ENCODE measurements around the gene DPH2. TPM values are rescaled to one million over a fixed set of nuclear protein-coding genes. Genes with fewer than 3 reads are reported as not detected.

Gene DPH2
- total RNA-seq, 4 donors from 2014 or later, result 27.8 to 64.4 (median 39.8) TPM

DNA sequence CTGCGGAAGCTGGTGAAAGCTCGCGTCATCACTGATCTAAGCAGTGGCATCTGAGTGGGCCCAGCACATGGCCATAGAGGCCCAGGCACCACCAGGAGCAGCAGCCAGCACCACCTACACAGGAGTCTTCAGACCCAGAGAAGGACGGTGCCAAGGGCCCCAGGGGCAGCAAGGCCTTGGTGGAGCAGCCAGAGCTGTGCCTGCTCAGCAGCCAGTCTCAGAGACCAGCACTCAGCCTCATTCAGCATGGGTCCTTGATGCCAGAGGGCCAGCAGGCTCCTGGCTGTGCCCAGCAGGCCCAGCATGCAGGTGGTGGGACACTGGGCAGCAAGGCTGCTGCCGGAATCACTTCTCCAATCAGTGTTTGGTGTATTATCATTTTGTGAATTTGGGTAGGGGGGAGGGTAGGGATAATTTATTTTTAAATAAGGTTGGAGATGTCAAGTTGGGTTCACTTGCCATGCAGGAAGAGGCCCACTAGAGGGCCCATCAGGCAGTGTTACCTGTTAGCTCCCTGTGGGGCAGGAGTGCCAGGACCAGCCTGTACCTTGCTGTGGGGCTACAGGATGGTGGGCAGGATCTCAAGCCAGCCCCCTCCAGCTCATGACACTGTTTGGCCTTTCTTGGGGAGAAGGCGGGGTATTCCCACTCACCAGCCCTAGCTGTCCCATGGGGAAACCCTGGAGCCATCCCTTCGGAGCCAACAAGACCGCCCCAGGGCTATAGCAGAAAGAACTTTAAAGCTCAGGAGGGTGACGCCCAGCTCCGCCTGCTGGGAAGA is 39.5 kb upstream of the DPH2 start:
- Histone ChIP-seq H3K27me3 (peaks cover 10% of the 10 kb centered on the region), H3K4me1 (peaks cover 31% of the 10 kb centered on the region), H3K27ac (no peak overlapping the region), H3K4me3 (no peak overlapping the region), H3K36me3 (no peaks in the 10 kb centered on the region), H3K9me3 (no peaks in the 10 kb centered on the region)
- no peak for TF ChIP-seq EP300 (IDR thresholded peaks at IDR 0.05)
- TF ChIP-seq, protein P1, sequence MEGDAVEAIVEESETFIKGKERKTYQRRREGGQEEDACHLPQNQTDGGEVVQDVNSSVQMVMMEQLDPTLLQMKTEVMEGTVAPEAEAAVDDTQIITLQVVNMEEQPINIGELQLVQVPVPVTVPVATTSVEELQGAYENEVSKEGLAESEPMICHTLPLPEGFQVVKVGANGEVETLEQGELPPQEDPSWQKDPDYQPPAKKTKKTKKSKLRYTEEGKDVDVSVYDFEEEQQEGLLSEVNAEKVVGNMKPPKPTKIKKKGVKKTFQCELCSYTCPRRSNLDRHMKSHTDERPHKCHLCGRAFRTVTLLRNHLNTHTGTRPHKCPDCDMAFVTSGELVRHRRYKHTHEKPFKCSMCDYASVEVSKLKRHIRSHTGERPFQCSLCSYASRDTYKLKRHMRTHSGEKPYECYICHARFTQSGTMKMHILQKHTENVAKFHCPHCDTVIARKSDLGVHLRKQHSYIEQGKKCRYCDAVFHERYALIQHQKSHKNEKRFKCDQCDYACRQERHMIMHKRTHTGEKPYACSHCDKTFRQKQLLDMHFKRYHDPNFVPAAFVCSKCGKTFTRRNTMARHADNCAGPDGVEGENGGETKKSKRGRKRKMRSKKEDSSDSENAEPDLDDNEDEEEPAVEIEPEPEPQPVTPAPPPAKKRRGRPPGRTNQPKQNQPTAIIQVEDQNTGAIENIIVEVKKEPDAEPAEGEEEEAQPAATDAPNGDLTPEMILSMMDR (IDR thresholded peaks at IDR 0.05), result peak in 1 of 2 donors; percentile 34
- no peak for TF ChIP-seq POLR2A (IDR thresholded peaks at IDR 0.05)
- TF ChIP-seq POLR2AphosphoS5 (IDR thresholded peaks at IDR 0.05), result no peak
- no peak for DNase-seq (ENCODE audit: low spot score in 2 of 2)
- 92% methylated on average over 5 of the region's 10 CpGs for WGBS

DNA sequence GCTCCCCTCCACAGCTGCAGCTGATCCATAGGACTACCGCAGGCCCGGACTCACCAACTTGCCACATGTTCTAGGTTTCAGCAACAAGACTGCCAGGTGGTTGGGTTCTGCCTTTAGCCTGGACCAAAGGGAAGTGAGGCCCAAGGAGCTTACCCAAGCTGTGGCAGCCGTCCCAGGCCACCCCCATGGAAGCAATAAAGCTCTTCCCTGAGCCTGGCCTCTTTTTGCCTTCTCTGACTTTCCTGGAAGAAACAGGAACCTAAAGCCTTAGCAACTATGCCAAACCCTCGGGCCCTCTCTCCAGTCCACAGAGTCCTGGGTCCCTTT is 38.9 kb upstream of the DPH2 start:
- WGBS, result 39% methylated on average over 2 of the region's 4 CpGs
- Histone ChIP-seq H3K36me3 (no peaks in the 10 kb centered on the region), H3K27me3 (peaks cover 10% of the 10 kb centered on the region), H3K9me3 (no peaks in the 10 kb centered on the region), H3K4me1 (peaks cover 37% of the 10 kb centered on the region), H3K4me3 (no peak overlapping the region), H3K27ac (no peak overlapping the region)
- no peak for TF ChIP-seq POLR2AphosphoS5 (IDR thresholded peaks at IDR 0.05)
- no peak for TF ChIP-seq POLR2A (IDR thresholded peaks at IDR 0.05)
- no peak for TF ChIP-seq EP300 (IDR thresholded peaks at IDR 0.05)
- TF ChIP-seq, protein P1 (IDR thresholded peaks at IDR 0.05), result no peak
- DNase-seq (ENCODE audit: low spot score in 2 of 2), result no peak

DNA sequence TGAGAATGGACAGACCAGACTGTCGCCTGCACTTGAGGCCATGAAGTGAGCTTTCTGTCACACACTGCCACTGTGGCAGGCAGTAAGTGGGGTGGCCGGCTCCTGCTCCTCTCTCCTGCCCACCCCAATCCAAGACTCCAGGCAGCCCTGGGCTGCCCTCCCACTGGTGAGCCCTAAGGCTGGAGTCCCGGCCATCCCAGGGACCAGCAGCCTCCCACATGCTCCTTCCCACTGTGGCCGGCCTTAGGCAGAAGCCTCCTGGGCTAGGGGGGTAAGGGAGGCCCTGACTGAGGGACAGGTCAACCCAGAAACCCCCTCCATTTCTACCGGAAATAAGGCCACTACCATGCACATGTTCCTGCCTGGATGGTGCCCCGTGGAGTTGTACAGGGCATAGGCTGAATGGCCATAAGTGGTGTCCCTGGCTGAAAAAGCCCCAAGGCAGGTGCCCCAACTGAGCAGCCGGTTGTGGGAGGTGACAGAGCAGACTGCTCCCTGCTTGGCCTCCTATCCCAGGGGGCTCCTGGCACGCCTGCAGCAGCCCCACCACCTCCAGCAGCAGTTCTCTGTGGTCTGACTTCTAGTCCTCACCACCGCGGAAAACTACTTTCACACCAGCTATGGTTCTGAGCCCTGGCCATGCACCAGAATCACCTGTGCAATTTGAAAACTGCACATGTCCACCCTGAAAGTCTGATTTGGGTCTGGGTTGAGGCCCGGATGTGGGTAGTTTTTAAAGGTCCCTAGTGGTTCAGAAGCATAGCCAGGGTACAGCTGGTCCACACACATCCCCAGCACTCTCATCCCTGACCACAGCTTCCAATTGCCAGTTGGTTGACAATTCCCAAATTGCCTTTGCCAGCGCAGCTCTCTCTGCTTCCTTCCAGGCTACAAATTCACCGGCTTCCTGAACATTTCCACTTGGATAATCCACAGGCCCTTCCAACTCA is 37.8 kb upstream of the DPH2 start:
- TF ChIP-seq EP300 (IDR thresholded peaks at IDR 0.05) (no peak), POLR2AphosphoS5 (IDR thresholded peaks at IDR 0.05) (no peak), POLR2A (IDR thresholded peaks at IDR 0.05) (no peak)
- TF ChIP-seq, protein P1 (IDR thresholded peaks at IDR 0.05), result no peak
- peaks cover 46% of the 10 kb centered on the region for H3K4me1 ChIP-seq

DNA sequence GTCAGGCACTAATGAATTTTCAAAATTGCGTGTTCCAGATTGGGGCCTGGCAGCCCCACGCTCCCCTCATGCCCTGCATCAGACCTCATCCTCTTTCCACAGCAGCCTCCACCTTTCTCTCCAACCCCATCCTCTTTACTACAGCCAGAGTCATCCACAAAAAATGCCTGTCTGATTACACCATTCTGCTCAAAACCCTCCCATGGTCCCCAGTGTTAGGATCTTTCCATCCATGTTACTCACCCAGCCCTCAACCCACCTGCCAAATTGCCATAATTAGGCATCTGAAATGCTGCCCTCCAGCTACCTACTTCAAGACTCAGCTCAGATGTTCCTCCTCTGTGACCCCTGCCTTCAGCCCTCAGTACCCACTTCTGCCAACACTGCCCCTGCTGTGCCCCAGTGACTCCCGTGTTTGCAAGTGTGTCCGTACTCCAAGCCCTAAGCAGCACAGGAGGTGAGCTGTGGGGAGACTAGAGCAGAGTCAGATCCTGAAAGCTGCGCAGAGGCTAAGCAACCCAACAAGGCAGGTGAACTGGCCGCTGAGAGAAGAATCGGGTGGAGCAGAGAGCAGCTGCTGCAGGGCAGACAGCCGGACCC is 36.9 kb upstream of the DPH2 start:
- no peak for TF ChIP-seq EP300 (IDR thresholded peaks at IDR 0.05)
- TF ChIP-seq POLR2A (IDR thresholded peaks at IDR 0.05), result no peak
- TF ChIP-seq POLR2AphosphoS5 (IDR thresholded peaks at IDR 0.05), result no peak
- TF ChIP-seq, protein P1 (IDR thresholded peaks at IDR 0.05), result no peak
- Histone ChIP-seq H3K27me3 (peaks cover 10% of the 10 kb centered on the region), H3K36me3 (no peaks in the 10 kb centered on the region), H3K27ac (no peak overlapping the region), H3K4me1 (peaks cover 51% of the 10 kb centered on the region), H3K4me3 (peak overlapping the region; percentile 45), H3K9me3 (no peaks in the 10 kb centered on the region)
- DNase-seq (ENCODE audit: low spot score in 2 of 2), result no peak
- 28% methylated on average over 8 of the region's 8 CpGs for WGBS

More for the DNA sequence above, 37.8 kb upstream of the DPH2 start:
- no peaks in the 10 kb centered on the region for H3K9me3 ChIP-seq
- H3K27me3 ChIP-seq, result peaks cover 10% of the 10 kb centered on the region
- H3K4me3 ChIP-seq, result no peak overlapping the region
- no peak for DNase-seq (ENCODE audit: low spot score in 2 of 2)
- H3K36me3 ChIP-seq, result no peaks in the 10 kb centered on the region
- no peak overlapping the region for H3K27ac ChIP-seq
- 94% methylated on average over 9 of the region's 13 CpGs for WGBS
